Activated CD8-positive, alpha-beta memory T cell treated with anti-CD3 and anti-CD28 coated beads, Interleukin-2, amount 50 U/mL, for 1 hour (primary cell): ENCODE measurements around the gene FABP3.
"Not testable (repeated sequence)": the region's sequence is repeated elsewhere in the genome, so short reads cannot be mapped to it uniquely, and the experiment has no call there.

ENCODE experiments used
- DNase-seq: peaks from one replicate; pipeline ENCODE4 v3.0.0-alpha.2; 2020; ENCODE audit errors: extremely low read depth

The FABP3 gene

DNA sequence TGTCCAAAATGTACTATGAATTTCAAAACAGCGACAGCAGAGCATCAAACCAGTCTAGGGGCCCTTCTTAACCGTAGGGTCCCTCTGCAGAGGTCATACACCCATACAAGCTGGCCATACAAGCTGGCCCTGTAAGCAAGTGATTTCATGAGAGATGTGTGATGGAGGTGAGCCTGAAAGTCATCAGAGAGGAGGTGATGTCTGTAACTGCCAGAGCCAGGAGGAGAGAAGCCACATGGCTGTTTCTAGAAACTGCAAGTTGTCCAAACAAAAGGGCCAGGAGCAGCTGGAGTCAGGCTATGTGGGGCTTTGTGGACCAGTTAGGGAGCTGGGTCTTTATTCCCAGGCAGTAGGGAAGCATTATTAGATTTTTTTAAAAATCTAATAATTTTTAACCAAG lies 25.4 kb upstream of the FABP3 start:
- DNase-seq: no peak

- DNase-seq: no peak
Observed at GRCh38 chr1:31397360-31398095, 24.7 kb upstream of the FABP3 start.

GRCh38 chr1:31396633-31397351 lies 23.9 kb upstream of the FABP3 start:
- no peak for DNase-seq

- DNase-seq: peak; percentile 27
Observed at GRCh38 chr1:31394584-31395193, 21.8 kb upstream of the FABP3 start.

GRCh38 chr1:31393463-31393862 lies 20.6 kb upstream of the FABP3 start:
- DNase-seq: no peak

- DNase-seq: no peak
Observed at GRCh38 chr1:31390071-31390470, 17.2 kb upstream of the FABP3 start.

- DNase-seq: no peak
Observed at GRCh38 chr1:31389616-31390015, 16.7 kb upstream of the FABP3 start.

DNA sequence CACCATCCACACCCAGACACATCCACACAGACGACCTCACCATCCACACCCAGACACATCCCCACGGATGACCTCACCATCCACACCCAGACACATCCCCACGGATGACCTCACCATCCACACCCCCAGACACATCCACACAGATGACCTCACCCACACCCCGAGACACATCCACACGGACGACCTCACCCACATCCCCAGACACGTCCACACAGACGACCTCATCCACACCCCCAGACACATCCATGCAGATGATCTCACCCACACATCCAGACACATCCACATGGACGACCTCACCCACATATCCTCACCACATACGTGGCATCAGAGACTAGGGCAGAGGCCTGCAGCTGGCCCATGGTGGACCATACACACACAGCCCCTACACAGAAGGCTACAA lies 14.7 kb upstream of the FABP3 start:
- DNase-seq: no peak

DNA sequence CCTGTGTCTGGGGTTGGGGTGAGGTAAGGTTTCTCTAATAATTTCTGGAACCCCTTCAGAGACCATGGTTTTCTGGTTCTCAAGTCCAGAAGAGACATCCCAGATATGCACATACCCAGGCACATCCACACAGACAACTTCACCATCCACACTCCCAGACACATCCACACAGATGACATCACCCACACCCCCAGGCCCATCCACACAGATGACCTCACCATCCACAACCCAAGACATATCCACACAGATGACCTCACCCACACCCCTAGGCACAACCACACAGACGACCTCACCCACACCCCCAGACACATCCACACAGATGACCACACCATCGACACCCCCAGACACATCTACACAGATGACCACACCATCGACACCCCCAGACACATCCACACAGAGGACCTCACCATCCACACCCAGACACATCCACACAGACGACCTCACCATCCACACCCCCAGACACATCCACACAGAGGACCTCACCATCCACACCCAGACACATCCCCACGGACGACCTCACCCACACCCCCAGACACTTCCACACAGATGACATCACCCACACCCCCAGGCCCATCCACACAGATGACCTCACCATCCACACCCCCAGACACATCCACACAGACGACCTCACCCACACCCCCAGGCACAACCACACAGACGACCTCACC lies 13.8 kb upstream of the FABP3 start:
- not testable (repeated sequence) for DNase-seq

DNA sequence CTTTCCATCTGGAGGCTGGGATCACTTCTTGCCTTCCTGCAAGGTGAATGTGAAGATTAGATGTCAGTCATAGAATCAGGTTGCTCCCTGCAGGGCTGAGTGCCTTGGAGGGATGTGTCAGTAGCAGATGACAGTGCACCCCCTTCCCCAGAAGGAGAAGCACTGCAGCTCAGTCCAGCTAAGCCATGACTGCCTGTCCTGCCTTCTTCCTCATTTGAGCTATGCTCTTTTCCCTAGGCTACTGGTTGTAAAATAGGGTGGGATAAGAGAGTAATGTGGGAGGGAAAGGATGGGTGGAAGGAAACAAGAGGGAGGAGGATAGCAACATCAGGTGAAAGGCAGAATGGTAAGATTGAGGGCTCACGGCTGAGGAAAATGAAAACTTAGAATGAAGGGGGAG lies 11.1 kb upstream of the FABP3 start:
- DNase-seq: no peak

DNA sequence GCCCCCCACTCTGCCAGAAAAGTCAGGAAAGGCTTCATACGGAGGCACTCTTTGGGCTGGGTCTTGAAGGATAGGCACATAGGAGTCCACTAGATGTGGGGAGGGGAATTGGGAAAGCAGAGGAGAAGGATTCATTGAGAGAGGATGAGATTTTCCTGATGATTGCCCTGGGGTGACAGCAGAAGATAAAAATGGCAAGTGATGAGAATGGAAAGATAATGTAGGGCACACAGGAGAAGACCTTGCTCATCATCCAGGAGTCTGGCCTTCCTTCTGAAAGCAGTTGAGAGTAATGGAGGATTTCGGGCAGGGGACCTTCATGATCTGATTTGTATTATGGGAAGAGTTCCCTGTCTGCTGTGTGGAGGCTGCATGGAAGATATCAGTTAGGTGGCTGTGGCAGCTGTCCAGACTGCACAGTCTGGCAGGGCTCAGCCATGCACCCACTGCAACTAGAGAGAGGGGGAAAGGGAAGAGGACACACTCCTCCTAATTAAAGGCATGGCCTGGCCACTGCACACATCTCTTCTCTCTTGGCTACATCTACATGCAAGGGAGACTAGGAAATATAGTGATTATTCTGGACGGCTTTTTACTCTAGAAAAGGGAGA lies 9.6 kb upstream of the FABP3 start:
- no peak for DNase-seq

DNA sequence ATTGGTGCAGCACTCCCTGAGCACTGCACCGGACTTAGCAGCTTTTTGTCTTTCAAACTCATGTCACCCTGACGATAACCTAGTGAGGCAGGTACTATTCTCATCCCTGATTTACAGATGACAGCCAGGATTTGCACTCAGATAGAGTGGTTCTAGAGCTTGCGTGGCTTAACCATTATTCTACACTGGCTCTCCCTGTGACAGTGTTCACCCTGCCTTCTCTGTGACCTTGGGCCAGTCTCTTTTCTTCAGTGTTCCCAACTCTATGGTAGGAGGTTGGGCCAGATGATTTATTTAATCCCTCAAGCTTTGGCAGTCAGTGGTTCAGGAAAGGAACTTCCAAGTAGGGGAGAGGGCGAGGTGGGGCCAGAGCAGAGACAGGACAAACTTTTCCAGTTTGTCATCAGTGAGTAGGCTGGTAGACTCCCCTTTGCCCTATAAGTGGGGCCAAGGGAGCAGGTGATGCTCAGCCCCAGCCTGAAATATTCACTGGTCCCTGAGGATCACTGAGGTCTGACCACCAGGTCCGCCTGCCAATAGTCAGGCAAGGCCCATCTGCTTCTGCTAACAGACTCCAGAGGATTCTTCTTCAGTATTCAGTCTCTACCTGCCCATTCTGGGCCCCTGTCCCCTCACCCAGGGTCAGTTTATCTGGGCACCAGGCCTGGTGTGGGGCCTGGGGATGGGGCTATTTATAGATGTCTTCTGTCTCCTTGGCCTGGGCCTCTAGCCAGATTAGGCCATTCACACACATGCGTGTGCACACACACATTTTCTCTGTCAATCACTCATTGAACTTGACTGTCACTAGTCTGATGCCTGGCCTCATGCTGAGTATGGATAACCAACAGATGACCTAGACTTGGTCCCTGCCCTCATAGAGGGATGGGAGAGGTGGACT lies 8.8 kb upstream of the FABP3 start:
- no peak for DNase-seq

DNA sequence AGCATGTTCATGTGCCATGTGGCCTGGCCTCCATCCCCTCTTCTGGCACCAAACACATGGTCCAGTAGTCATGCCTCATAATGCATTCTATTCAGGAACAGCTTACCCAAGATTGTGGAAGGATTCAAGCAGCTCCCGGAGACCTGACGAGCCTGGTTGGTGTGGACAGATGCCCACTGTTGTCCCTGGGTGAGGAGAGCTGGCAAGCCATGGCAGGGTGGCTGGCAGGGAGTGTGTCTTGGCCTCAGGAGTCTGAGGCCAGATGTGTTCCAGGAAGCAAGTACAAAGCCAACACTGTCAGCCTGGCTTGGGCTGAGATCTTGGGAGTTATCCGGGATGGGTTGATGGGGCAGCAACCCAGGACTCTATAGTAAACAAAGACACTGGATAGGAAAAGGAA lies 7.3 kb upstream of the FABP3 start:
- DNase-seq: no peak

- DNase-seq: no peak
Observed at GRCh38 chr1:31378001-31378400, 5.1 kb upstream of the FABP3 start.

GRCh38 chr1:31377364-31377863 lies 4.5 kb upstream of the FABP3 start:
- no peak for DNase-seq

DNA sequence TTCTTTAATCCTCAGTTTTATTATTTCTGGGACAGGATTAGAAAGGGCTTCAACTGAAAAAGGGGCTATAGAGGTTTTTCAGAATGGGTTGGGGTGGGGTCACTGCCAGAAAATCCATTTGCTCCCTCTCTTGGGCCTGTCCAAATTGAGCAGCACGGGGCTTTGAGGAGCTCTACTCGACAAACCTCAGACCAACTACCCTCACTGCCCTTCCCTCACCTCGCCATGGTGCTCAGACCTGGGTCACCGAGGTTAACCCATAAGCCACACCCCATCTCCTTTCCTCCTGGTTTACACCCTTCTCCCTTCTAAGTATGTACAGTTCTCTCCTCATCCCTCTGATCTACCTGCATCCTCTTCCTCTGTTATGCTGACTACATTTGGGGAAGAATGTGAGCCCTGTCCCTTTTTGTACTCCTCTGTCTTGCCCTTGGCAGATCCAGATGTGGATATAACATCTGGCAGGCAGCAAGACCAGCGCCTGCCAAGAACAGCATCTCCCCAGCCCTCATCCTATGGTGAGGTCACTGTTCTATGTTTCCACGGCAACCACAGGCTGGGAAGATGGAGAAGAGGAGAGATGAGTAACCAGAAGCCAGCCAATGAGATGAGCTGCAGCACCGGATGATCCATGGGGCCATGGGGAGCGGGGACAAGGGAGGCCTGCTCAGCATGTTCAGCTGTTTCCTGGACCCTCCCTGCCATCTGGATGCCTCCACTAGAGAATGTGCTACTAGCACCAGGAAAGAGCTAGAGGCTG lies 3.7 kb upstream of the FABP3 start:
- no peak for DNase-seq

DNA sequence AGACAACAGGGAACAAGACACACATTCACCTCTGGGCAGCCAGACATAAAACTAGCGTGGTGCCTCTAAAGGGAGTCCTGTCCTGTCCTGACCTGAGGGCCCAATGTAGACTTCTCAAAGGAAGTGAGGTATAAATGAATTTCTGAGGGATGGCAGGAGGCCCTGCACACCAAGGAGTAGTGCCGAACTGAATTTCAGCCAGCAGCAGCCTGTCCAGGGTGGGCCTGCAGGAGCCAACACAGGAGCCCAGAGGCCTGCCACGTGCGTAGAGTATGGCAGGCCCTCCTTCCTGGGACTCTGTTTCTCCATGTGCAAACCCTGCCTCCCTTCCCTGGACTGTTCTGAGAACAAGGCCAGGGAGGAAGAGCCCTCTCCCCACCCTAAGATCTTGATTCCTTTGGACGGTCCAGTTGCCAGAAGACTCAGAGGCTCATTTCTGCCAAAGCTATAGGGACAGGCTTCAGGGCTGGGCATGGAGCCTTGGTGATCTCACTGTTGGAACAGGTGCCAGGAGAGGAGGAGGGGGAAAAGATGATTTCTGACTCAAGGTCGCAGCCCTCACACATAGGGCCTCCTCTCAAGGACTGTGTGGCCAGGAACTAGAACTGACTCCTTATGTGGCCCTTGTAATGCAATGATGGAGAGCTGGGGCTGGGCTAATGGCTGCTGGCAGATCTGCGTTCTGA lies 1.8 kb upstream of the FABP3 start:
- no peak for DNase-seq

- no peak for DNase-seq
Observed at GRCh38 chr1:31373897-31374486, 1.1 kb upstream of the FABP3 start.

DNA sequence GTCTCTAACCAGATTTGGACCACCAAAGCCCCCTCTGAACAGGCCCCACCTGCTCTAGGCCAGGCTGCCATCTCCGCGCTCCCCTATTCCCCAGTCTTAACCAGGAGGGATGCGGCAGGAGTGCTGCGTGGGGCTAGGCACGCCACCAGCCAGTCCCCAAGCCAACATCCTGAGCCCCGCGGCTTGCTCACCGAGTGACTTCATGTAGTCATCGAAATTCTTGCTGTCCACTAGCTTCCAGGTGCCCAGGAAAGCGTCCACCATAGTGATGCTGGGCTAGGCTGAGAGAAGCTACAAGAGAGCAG lies 173 bp downstream of the FABP3 start:
- DNase-seq: no peak
